Liver (tissue), 9 donors: ENCODE measurements around the gene HSD17B8. TPM values are rescaled to one million over a fixed set of nuclear protein-coding genes. Genes with fewer than 3 reads are reported as not detected.

Experiments
- DNase-seq: peaks from one replicate; pipeline ENCODE4 v3.0.0-alpha.2; 2017; ENCODE audit warnings: low spot score
- H3K27ac ChIP-seq, 2 donors: one replicate each; pipeline ENCODE4 v1.7.0; 2013; ENCODE audit warnings: inconsistent platforms in 2 of 2, low read length in 2 of 2, control low read depth in 1 of 2, low read depth in 1 of 2, mild to moderate bottlenecking in 1 of 2
- H3K27me3 ChIP-seq, 4 donors: one replicate each; pipeline versions ENCODE4 v1.6.1 to v1.7.0; 2013; ENCODE audit warnings: low read length in 3 of 4, inconsistent platforms in 1 of 4, mild to moderate bottlenecking in 1 of 4, moderate library complexity in 1 of 4; ENCODE audit not compliant: control insufficient read depth in 4 of 4, insufficient read depth in 4 of 4
- H3K36me3 ChIP-seq, 4 donors: one replicate each; pipeline versions ENCODE4 v1.6.1 to v1.7.0; 2013; ENCODE audit warnings: low read length in 3 of 4, mild to moderate bottlenecking in 3 of 4, low read depth in 1 of 4, moderate library complexity in 1 of 4; ENCODE audit not compliant: control insufficient read depth in 4 of 4, insufficient read depth in 3 of 4
- H3K4me1 ChIP-seq, 4 donors: one replicate each; pipeline versions ENCODE4 v1.6.1 to v1.7.0; 2013; ENCODE audit warnings: low read length in 3 of 4, mild to moderate bottlenecking in 3 of 4, moderate library complexity in 1 of 4; ENCODE audit not compliant: control insufficient read depth in 4 of 4, insufficient read depth in 4 of 4
- H3K4me3 ChIP-seq, 3 donors: one replicate each; pipeline versions ENCODE4 v1.6.1 to v1.7.0; 2013; ENCODE audit warnings: low read length in 3 of 3, control low read depth in 1 of 3, low read depth in 1 of 3, mild to moderate bottlenecking in 1 of 3
- H3K9ac ChIP-seq, 2 donors: one replicate each; pipeline ENCODE4 v1.7.0; 2013; ENCODE audit warnings: low read length in 2 of 2, mild to moderate bottlenecking in 2 of 2, moderate library complexity in 2 of 2, control low read depth in 1 of 2, low read depth in 1 of 2
- H3K9me3 ChIP-seq, 4 donors: one replicate each; pipeline versions ENCODE4 v1.6.1 to v1.7.0; 2013; ENCODE audit warnings: low read length in 3 of 4; ENCODE audit not compliant: control insufficient read depth in 4 of 4
- FOXA1 ChIP-seq: IDR thresholded peaks from 2 replicates; pipeline ENCODE4 v1.6.1; 2016; ENCODE audit warnings: antibody characterized with exemption
- FOXA2 ChIP-seq: IDR thresholded peaks from 2 replicates; pipeline ENCODE4 v1.6.1; 2016; ENCODE audit warnings: antibody characterized with exemption
- GABPA ChIP-seq, 2 donors: IDR thresholded peaks in 1 of 2; conservative IDR thresholded peaks in 1 of 2; 2 replicates each; pipeline ENCODE4 v1.6.1; 2016; ENCODE audit warnings: antibody characterized with exemption in 2 of 2, mild to moderate bottlenecking in 1 of 2, moderate library complexity in 1 of 2
- RAD21 ChIP-seq, 2 donors: IDR thresholded peaks; 2 replicates each; pipeline ENCODE4 v1.6.1; 2016; ENCODE audit warnings: antibody characterized with exemption in 2 of 2, mild to moderate bottlenecking in 2 of 2
- SP1 ChIP-seq: IDR thresholded peaks from 2 replicates; pipeline ENCODE4 v1.6.1; 2018; ENCODE audit warnings: antibody characterized with exemption, mild to moderate bottlenecking
- TAF1 ChIP-seq: conservative IDR thresholded peaks from 2 replicates; pipeline ENCODE4 v1.6.1; 2016; ENCODE audit warnings: antibody characterized with exemption, mild to moderate bottlenecking
- YY1 ChIP-seq: IDR thresholded peaks from 2 replicates; pipeline ENCODE4 v1.6.1; 2016; ENCODE audit warnings: antibody characterized with exemption, mild to moderate bottlenecking
- WGBS: extraction: QIAGEN DNeasy Blood & Tissue Kit; methylation state at CpG from one replicate; pipeline ENCODE4 v1.1.7; 2013; 5-methylcytosine and 5-hydroxymethylcytosine counted together
- polyA plus RNA-seq, 2 donors: library from polyadenylated mRNA; stranded (reverse) in 1 of 2; unstranded in 1 of 2; fragments of 200-250 nt in 1 of 2; fragments of >200 nt in 1 of 2; fragmentation: Nextera tagmentation in 1 of 2; extraction: Ambion mirVana in 1 of 2; gene quantifications; one replicate each; pipeline versions ENCODE4 v1.2.1 to v1.2.3, GENCODE V29; 2013 to 2015
- total RNA-seq, 2 donors: library from RNA; depleted of rRNA; stranded (reverse); fragments of >200 nt; gene quantifications; one replicate each; pipeline ENCODE4 v1.2.3, GENCODE V29; 2014
- TF ChIP-seq, protein P1 (sequence below): IDR thresholded peaks from 2 replicates; pipeline ENCODE4 v1.6.1; 2016; ENCODE audit warnings: antibody characterized with exemption
- TF ChIP-seq, protein P2 (sequence below): IDR thresholded peaks from 2 replicates; pipeline ENCODE4 v1.6.1; 2016; ENCODE audit warnings: antibody characterized with exemption
- TF ChIP-seq, protein P3 (sequence below): IDR thresholded peaks from 2 replicates; pipeline ENCODE4 v1.6.1; 2016; ENCODE audit warnings: antibody characterized with exemption, mild to moderate bottlenecking
- TF ChIP-seq, protein P4 (sequence below): fragments of 150-350 bp; IDR thresholded peaks from 2 replicates; pipeline ENCODE4 v1.5.1; 2017; ENCODE audit warnings: improper control_type of control experiment, low read depth, low read length; ENCODE audit not compliant: missing input control
- TF ChIP-seq, protein P5 (sequence below): IDR thresholded peaks from 2 replicates; pipeline ENCODE4 v1.6.1; 2016; ENCODE audit warnings: antibody characterized with exemption
- donor health status: healthy.
- donor health status: healthy.
- donor health status: healthy.
- donor health status: healthy.
- donor health status: healthy.

HSD17B8 gene
- total and polyA plus RNA-seq, 4 donors = 24.5 to 52.3 (median 37.5) TPM

DNA sequence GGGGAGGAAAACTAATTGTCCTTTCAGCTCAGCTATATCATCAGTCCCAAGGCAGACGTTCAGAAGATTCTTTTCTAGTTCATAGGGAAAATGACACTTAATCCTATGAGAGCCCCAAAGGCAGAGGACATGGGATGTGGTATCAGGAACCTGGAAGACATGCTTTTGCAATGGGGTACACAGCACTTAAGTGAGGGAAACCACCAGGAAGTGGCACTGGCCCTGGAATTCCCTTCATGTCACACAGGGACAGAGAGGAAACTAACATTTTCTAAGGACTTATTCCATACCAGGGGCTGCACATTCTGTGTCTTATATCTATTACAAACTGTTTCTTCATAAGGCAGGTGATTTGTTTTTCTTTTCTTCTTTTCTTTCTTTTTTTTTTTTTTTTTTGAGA lies 39.0 kb downstream of the HSD17B8 start:
- 54% methylated on average over 1 of the region's 1 CpG for WGBS
- TF ChIP-seq, protein P1, sequence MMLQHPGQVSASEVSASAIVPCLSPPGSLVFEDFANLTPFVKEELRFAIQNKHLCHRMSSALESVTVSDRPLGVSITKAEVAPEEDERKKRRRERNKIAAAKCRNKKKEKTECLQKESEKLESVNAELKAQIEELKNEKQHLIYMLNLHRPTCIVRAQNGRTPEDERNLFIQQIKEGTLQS = no peak
- TF ChIP-seq RAD21 (IDR thresholded peaks at IDR 0.05) = no peak
- TF ChIP-seq, protein P2, sequence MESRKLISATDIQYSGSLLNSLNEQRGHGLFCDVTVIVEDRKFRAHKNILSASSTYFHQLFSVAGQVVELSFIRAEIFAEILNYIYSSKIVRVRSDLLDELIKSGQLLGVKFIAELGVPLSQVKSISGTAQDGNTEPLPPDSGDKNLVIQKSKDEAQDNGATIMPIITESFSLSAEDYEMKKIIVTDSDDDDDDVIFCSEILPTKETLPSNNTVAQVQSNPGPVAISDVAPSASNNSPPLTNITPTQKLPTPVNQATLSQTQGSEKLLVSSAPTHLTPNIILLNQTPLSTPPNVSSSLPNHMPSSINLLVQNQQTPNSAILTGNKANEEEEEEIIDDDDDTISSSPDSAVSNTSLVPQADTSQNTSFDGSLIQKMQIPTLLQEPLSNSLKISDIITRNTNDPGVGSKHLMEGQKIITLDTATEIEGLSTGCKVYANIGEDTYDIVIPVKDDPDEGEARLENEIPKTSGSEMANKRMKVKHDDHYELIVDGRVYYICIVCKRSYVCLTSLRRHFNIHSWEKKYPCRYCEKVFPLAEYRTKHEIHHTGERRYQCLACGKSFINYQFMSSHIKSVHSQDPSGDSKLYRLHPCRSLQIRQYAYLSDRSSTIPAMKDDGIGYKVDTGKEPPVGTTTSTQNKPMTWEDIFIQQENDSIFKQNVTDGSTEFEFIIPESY = no peak
- no peak for TF ChIP-seq TAF1
- no peak for TF ChIP-seq GABPA (IDR thresholded peaks at IDR 0.05 in 1 of 2, conservative IDR thresholded peaks at IDR 0.05 in 1 of 2)
- H3K4me3 ChIP-seq = no peak overlapping the region

DNA sequence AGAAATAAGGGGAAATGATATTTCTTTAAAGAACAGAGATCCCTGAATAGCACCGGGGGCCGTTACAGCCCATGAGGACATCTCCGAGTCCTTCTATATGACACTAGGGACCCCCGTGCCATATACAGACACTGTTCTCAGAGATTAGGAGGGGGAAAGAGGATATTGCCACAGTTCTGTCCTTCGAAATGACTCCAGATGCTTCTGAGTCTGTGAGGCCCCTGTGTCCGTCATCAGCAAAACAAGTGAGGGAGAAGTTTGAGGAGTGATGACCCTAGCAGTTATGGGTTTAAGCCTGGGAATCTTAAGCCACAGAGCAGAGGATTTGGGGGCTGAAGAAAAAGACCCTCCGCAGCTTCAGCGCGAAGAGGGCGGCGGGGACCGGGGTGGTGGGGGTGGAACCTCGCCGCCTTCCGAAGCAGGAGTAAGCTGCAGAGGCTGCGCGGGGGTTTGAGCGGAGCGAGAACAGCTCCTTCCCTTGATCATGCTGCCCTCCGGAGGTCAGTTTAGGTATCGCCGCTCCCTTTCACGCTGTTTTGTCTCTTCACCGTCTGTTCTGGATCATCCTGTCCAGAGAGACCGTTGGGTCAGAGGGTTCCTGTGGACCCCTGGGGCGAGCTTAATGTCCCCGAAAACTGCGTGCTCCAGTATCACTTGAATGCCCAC lies 43.7 kb downstream of the HSD17B8 start:
- TF ChIP-seq, protein P1 = no peak
- TF ChIP-seq SP1 = no peak
- TF ChIP-seq FOXA2 = no peak
- TF ChIP-seq, protein P3, sequence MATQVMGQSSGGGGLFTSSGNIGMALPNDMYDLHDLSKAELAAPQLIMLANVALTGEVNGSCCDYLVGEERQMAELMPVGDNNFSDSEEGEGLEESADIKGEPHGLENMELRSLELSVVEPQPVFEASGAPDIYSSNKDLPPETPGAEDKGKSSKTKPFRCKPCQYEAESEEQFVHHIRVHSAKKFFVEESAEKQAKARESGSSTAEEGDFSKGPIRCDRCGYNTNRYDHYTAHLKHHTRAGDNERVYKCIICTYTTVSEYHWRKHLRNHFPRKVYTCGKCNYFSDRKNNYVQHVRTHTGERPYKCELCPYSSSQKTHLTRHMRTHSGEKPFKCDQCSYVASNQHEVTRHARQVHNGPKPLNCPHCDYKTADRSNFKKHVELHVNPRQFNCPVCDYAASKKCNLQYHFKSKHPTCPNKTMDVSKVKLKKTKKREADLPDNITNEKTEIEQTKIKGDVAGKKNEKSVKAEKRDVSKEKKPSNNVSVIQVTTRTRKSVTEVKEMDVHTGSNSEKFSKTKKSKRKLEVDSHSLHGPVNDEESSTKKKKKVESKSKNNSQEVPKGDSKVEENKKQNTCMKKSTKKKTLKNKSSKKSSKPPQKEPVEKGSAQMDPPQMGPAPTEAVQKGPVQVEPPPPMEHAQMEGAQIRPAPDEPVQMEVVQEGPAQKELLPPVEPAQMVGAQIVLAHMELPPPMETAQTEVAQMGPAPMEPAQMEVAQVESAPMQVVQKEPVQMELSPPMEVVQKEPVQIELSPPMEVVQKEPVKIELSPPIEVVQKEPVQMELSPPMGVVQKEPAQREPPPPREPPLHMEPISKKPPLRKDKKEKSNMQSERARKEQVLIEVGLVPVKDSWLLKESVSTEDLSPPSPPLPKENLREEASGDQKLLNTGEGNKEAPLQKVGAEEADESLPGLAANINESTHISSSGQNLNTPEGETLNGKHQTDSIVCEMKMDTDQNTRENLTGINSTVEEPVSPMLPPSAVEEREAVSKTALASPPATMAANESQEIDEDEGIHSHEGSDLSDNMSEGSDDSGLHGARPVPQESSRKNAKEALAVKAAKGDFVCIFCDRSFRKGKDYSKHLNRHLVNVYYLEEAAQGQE = no peak
- TF ChIP-seq YY1 = no peak
- no peak for TF ChIP-seq FOXA1
- TF ChIP-seq RAD21 (IDR thresholded peaks at IDR 0.05) = peak; percentile 92 to 93
- TF ChIP-seq, protein P2 = no peak
- TF ChIP-seq TAF1 = no peak
- TF ChIP-seq, protein P4, sequence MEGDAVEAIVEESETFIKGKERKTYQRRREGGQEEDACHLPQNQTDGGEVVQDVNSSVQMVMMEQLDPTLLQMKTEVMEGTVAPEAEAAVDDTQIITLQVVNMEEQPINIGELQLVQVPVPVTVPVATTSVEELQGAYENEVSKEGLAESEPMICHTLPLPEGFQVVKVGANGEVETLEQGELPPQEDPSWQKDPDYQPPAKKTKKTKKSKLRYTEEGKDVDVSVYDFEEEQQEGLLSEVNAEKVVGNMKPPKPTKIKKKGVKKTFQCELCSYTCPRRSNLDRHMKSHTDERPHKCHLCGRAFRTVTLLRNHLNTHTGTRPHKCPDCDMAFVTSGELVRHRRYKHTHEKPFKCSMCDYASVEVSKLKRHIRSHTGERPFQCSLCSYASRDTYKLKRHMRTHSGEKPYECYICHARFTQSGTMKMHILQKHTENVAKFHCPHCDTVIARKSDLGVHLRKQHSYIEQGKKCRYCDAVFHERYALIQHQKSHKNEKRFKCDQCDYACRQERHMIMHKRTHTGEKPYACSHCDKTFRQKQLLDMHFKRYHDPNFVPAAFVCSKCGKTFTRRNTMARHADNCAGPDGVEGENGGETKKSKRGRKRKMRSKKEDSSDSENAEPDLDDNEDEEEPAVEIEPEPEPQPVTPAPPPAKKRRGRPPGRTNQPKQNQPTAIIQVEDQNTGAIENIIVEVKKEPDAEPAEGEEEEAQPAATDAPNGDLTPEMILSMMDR = peak; percentile 97
- TF ChIP-seq, protein P5, sequence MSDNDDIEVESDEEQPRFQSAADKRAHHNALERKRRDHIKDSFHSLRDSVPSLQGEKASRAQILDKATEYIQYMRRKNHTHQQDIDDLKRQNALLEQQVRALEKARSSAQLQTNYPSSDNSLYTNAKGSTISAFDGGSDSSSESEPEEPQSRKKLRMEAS = no peak
- Histone ChIP-seq H3K27ac (peak overlapping the region; percentile 92 to 97), H3K4me3 (peak overlapping the region; percentile 3 to 46 (median 42)), H3K9ac (peak overlapping the region; percentile 70 to 86), H3K27me3 (no peaks in the 10 kb centered on the region), H3K4me1 (peaks cover 2 to 29% (median 23%) of the 10 kb centered on the region in 4 donors), H3K9me3 (no peaks in the 10 kb centered on the region), H3K36me3 (peaks cover 0 to 6% (median 1%) of the 10 kb centered on the region in 4 donors)
- DNase-seq = peak; percentile 93
- 7% methylated on average over 28 of the region's 28 CpGs for WGBS

More for the DNA sequence above, 39.0 kb downstream of the HSD17B8 start:
- no peaks in the 10 kb centered on the region for H3K36me3 ChIP-seq
- H3K27me3 ChIP-seq = peaks cover 0 to 2% (median 0%) of the 10 kb centered on the region in 4 donors
- no peak overlapping the region for H3K9ac ChIP-seq
- no peak overlapping the region for H3K27ac ChIP-seq
- DNase-seq = no peak
- H3K4me1 ChIP-seq = peaks cover 0 to 6% (median 3%) of the 10 kb centered on the region in 4 donors
- no peaks in the 10 kb centered on the region for H3K9me3 ChIP-seq
